Measurements from ENCODE around the gene KDELR1.

KDELR1 gene

GRCh38 chr19:48341515-48342413 is 49.6 kb downstream of the KDELR1 start:
- DNase-seq: no peak

- DNase-seq: no peak
These were observed 50.4 kb downstream of the KDELR1 start for GRCh38 chr19:48340995-48341394.

GRCh38 chr19:48338802-48339503 is 52.4 kb downstream of the KDELR1 start:
- no peak for DNase-seq

- DNase-seq: no peak
These were observed 53.0 kb downstream of the KDELR1 start for GRCh38 chr19:48338253-48338755.

GRCh38 chr19:48333467-48334384 is 57.6 kb downstream of the KDELR1 start:
- peak; percentile 90 to 91 for DNase-seq

- peak; percentile 97 to 98 for DNase-seq
These were observed 58.5 kb downstream of the KDELR1 start for GRCh38 chr19:48332662-48333466.

All from Kasumi-1 (cell line).